HG03045 (cell line): ENCODE measurements around the gene ENTPD8.

Experiments
- ATAC-seq: cut with Tn5 transposase; IDR thresholded peaks from one replicate; pipeline ENCODE4 v1.9.1; 2021; ENCODE audit warnings: mild to moderate bottlenecking, moderate library complexity; ENCODE audit not compliant: unreplicated experiment

ENTPD8 gene

GRCh38 chr9:137441289-137441934 lies at the start of gene ENTPD8:
TSS of gene ENTPD8 (minus strand) at chr9:137441357. CDS start at chr9:137438285, 3,072 bp downstream.
- no peak for ATAC-seq

- ATAC-seq: no peak
These were observed 49.5 kb upstream of the ENTPD8 start for GRCh38 chr9:137490532-137491186.

GRCh38 chr9:137488906-137489305 lies 47.7 kb upstream of the ENTPD8 start:
- ATAC-seq: no peak

- no peak for ATAC-seq
These were observed 47.1 kb upstream of the ENTPD8 start for GRCh38 chr9:137488327-137488653.

- no peak for ATAC-seq
These were observed 46.5 kb upstream of the ENTPD8 start for GRCh38 chr9:137487454-137488326.

- no peak for ATAC-seq
These were observed 45.6 kb upstream of the ENTPD8 start for GRCh38 chr9:137486545-137487453.

- no peak for ATAC-seq
These were observed 45.0 kb upstream of the ENTPD8 start for GRCh38 chr9:137486141-137486490.

GRCh38 chr9:137485343-137486140 lies 44.4 kb upstream of the ENTPD8 start:
- ATAC-seq: no peak

- no peak for ATAC-seq
These were observed 43.6 kb upstream of the ENTPD8 start for GRCh38 chr9:137484551-137485315.

- ATAC-seq: no peak
These were observed 41.1 kb upstream of the ENTPD8 start for GRCh38 chr9:137482094-137482781.

- ATAC-seq: no peak
These were observed 39.8 kb upstream of the ENTPD8 start for GRCh38 chr9:137480686-137481683.

GRCh38 chr9:137479892-137480685 lies 38.9 kb upstream of the ENTPD8 start:
- no peak for ATAC-seq

- no peak for ATAC-seq
These were observed 38.1 kb upstream of the ENTPD8 start for GRCh38 chr9:137478962-137479861.

GRCh38 chr9:137478613-137478961 lies 37.4 kb upstream of the ENTPD8 start:
- no peak for ATAC-seq

GRCh38 chr9:137477778-137478612 lies 36.8 kb upstream of the ENTPD8 start:
- ATAC-seq: no peak
